Measurements from ENCODE around the gene HTT. TPM values are rescaled to one million over a fixed set of nuclear protein-coding genes. Genes with fewer than 3 reads are reported as not detected.

Gene HTT
- total RNA-seq, 6 experiments from 2014 or later: 38.1 to 52.0 (median 47.8) TPM

- Mint-ChIP-seq H3K4me3 (no peak overlapping the region), H3K4me1 (ENCODE audit: low read depth) (peaks cover 8% of the 10 kb centered on the region), H3K27ac (no peak overlapping the region), H3K36me3 (ENCODE audit: low read depth) (peaks cover 21% of the 10 kb centered on the region), H3K9me3 (no peaks in the 10 kb centered on the region), H3K27me3 (ENCODE audit: insufficient read depth) (no peaks in the 10 kb centered on the region)
- no peak for TF ChIP-seq CTCF (IDR thresholded peaks at IDR 0.05)
- DNase-seq: no peak
Measured at GRCh38 chr4:3096202-3096601, 21.7 kb downstream of the HTT start.

GRCh38 chr4:3098346-3098745 is 23.9 kb downstream of the HTT start:
- H3K27ac Mint-ChIP-seq: no peak overlapping the region
- H3K4me3 Mint-ChIP-seq: no peak overlapping the region
- no peaks in the 10 kb centered on the region; the same call in 1 of the 2 replicates for H3K27me3 Mint-ChIP-seq (ENCODE audit: insufficient read depth)
- peaks cover 19% of the 10 kb centered on the region for H3K36me3 Mint-ChIP-seq (ENCODE audit: low read depth)
- no peaks in the 10 kb centered on the region for H3K9me3 Mint-ChIP-seq
- DNase-seq: no peak
- no peak for TF ChIP-seq CTCF (IDR thresholded peaks at IDR 0.05)
- peaks cover 8% of the 10 kb centered on the region for H3K4me1 Mint-ChIP-seq (ENCODE audit: low read depth)

- TF ChIP-seq CTCF (IDR thresholded peaks at IDR 0.05): peak; percentile 99
- Mint-ChIP-seq H3K27ac (peak overlapping the region; percentile 83), H3K4me3 (peak overlapping the region; percentile 53; the same call in 1 of the 2 replicates), H3K4me1 (ENCODE audit: low read depth) (peaks cover 51% of the 10 kb centered on the region), H3K36me3 (ENCODE audit: low read depth) (peaks cover 23% of the 10 kb centered on the region), H3K9me3 (no peaks in the 10 kb centered on the region), H3K27me3 (ENCODE audit: insufficient read depth) (peaks cover 2% of the 10 kb centered on the region)
- DNase-seq: peak; percentile 88
Measured at GRCh38 chr4:3106339-3107186, 32.1 kb downstream of the HTT start.

- Mint-ChIP-seq H3K4me1 (ENCODE audit: low read depth) (peaks cover 58% of the 10 kb centered on the region), H3K4me3 (peak overlapping the region; percentile 53), H3K36me3 (ENCODE audit: low read depth) (peaks cover 22% of the 10 kb centered on the region), H3K9me3 (no peaks in the 10 kb centered on the region), H3K27ac (peak overlapping the region; percentile 83), H3K27me3 (ENCODE audit: insufficient read depth) (peaks cover 2% of the 10 kb centered on the region)
- no peak for DNase-seq
- no peak for TF ChIP-seq CTCF (IDR thresholded peaks at IDR 0.05)
Measured at GRCh38 chr4:3107271-3107670, 32.8 kb downstream of the HTT start.

GRCh38 chr4:3107691-3108121 is 33.2 kb downstream of the HTT start:
- Mint-ChIP-seq H3K36me3 (ENCODE audit: low read depth) (peaks cover 25% of the 10 kb centered on the region), H3K4me1 (ENCODE audit: low read depth) (peaks cover 63% of the 10 kb centered on the region), H3K27ac (peak overlapping the region; percentile 83), H3K27me3 (ENCODE audit: insufficient read depth) (peaks cover 2% of the 10 kb centered on the region), H3K4me3 (peak overlapping the region; percentile 53), H3K9me3 (no peaks in the 10 kb centered on the region)
- TF ChIP-seq CTCF (IDR thresholded peaks at IDR 0.05): no peak
- DNase-seq: peak; percentile 10
